HPDE6-E6E7 (cell line): Measurements from ENCODE around the gene HSD17B14.
"Not testable (repeated sequence)": the region's sequence is repeated elsewhere in the genome, so short reads cannot be mapped to it uniquely, and the experiment has no call there.

Source experiments
- DNase-seq: peaks from one replicate; pipeline ENCODE4 v3.0.0; 2011; ENCODE audit warnings: missing footprints; ENCODE audit errors: extremely low spot score

HSD17B14 gene

DNA sequence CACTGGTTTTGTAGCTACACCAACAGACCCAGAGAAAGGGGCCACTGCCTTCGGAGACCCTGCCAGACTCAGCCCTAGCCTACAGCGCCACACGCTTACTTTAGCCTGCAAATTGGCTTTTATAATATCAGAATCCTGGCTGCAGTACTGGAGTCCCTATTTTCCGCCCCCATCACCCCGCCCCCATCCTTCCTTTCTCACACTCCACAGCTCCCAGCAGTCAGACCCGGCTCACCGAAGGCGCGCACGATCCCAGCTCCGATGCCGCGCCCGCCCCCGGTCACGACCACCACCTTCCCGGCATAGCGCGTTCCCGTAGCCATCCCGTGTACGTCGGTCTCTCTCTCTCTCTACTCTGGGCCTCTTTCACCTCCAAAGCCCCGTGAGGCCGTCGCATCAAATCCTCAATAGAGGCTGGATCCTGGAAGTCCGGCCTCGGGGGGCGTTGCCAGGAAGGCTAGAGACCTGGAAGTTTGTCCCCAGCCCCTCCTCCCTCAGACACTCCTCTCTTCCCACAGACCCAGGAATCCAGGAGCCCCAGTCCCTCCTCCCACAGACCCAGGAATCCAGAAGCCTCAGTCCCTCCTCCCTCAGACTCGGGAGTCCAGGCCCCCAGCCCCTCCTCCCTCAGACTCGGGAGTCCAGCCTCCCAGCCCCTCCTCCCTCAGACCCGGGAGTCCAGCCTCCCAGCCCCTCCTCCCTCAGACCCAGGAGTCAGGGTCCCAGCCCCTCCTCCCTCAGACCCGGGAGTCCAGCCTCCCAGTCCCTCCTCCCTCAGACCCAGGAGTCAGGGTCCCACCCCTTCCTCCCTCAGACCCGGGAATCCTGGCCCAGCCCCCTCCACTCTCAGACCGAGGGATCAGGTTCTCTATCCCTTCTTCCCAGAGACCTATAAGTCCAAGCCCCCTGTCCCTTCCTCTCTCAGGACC, at the start of gene HSD17B14:
Gene HSD17B14, minus strand, starts transcription at position 403 of the 929 bp plus-strand sequence. Its CDS starts 80 bp downstream, at position 323.
- DNase-seq: no peak

DNA sequence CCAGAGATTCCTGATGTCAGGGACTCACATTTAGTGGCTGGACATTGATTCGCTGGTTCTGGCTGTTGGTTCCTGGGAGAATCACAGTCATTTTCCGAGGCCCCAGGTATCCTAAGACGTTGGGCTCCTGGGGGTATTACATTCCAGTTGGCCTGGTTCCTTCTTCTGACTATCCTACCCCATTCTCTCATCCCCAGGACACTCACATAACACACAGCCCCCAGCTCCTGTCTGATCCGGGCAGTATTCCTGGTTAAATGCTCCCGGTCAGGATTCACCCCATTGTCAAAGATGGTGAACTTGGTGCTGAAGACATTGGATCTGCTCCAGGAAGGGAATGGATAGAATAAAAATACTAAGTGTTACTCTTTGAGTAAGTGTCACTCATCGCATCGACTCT, 47.4 kb upstream of the HSD17B14 start:
- no peak for DNase-seq

DNA sequence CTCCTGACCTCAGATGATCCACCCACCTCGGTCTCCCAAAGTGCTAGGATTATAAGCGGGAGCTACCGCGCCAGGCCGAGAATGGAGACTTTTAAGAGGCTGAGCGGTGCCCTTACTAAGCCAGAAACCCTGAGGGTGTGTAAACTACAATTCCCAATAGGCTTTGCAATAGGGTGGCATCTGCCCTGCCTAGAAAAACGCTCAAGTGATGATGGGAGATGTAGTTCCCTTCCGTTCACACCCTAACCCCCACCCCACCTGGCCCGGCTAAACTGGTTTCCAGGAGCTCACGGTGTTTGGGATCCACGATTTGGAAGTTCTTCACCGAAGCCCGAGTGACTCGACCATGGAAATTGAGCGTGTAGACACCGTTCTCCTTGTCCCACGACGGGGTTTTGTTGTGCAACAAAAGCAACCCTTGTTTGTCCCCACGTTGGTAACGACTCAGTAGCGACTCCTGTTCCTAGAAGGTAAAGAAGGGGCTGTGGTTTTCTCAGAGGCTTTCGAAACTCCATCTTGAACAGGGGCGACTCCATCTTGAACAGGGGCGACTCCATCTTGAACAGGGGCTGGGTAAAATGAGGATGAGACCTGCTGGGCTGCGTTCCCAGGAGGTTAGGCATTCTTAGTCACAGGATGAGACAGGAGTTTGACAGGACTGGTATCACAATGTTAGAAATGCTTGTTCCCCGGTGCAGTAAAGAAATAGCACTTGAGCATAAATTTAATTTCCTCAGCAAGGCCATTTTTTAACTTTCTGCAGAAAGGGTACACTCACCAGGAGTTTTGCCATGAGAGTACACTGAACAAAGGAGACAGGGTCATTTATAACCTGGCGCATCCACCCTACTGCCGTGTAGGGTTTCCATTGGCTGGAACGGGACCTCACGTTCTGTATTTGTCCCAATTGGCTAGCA, 45.7 kb upstream of the HSD17B14 start:
- no peak for DNase-seq

DNA sequence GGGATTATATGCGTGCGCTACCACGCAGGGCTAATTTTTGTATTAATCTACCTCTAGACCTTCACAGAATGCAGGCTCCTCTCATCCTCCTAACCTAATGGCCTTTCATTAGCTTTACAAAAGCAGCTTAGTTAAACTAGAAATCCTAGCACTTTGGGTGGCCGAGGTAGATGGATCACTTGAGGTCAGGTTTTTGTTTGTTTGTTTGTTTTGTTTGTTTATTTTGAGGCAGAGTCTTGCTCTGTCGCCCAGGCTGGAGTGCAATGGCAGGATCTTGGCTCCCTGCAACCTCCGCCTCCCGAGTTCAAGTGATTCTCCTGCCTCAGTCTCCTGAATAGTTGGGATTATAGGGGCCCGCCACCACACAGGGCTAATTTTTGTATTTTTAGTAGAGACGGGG, 43.4 kb upstream of the HSD17B14 start:
- DNase-seq: not testable (repeated sequence)

DNA sequence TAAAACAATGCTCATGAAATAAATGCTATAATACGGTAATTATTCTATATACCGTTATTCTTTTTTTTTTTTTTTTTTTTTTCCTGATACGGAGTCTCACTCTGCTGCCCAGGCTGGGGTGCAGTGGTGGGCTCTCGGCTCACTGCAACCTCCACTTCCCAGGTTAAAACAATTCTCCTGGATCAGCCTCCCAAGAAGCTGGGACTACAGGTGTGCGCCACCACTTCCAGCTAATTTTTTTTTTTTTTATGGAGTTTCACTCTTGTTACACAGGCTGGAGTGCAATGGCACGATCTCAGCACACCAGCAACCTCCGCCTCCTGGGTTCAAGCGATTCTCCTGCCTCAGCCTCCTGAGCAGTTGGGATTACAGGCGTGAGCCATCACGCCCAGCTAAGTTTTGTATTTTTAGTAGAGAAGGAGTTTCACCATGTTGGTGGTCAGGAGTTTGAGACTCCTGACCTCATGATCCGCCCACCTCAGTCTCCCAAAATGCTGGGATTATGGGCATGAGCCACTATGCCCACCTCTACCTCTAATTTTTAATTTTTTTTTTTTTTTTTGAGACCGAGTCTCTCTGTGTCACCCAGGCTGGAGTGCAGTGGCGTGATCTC, 42.8 kb upstream of the HSD17B14 start:
- no peak for DNase-seq

DNA sequence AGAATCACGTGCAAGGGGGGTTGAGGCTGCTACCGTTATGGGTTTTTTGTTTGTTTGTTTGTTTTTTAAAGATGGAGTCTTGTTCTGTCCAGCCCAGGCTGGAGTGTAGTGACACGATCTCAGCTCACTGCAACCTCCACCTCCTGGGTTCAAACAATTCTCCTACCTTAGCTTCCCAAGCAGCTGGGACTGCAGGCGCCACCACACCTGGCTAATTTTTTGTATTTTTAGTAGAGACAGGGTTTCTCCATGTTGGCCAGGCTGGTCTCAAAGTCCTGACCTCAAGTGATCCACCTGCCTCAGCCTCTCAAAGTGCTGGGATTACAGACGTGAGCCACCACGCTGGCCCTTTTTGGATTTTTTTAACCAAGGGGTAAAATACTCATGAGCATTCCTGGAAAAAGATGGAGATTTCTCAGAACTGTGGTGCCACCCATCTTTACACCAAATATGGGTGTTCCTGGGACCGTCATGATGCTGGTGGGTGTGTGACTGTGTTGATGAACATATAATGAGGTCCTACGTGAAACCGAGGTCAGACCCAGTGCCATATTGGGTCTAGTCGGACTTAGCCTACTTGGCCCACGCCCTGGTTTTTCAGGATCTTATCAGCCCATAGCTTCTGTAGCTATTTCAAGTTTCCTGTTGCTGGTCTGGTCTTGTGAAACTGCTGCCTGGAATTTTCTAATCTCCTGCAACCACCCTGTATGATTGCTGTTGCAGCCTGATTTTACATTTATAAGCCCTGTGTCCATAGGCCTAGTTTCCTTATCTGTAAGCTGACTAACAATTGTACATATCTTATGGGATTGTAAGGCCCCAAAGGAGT, 42.1 kb upstream of the HSD17B14 start:
- no peak for DNase-seq

DNA sequence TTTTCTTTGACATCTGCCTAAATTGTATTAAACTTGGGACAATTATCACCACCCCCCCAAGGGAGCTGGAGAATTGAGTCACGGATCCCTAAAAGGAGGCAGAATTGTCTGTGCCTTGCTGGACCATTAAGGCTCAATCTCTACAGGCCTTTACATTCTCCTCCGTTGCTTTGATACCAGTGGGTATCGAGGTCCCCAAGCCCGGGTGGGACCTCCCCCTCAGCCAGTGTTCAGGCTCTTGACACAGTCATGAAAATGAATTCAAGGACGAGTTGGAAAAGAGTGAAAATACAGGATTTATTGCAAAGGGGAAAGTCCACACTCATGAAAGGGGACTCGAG, 41.5 kb upstream of the HSD17B14 start:
- no peak for DNase-seq

DNA sequence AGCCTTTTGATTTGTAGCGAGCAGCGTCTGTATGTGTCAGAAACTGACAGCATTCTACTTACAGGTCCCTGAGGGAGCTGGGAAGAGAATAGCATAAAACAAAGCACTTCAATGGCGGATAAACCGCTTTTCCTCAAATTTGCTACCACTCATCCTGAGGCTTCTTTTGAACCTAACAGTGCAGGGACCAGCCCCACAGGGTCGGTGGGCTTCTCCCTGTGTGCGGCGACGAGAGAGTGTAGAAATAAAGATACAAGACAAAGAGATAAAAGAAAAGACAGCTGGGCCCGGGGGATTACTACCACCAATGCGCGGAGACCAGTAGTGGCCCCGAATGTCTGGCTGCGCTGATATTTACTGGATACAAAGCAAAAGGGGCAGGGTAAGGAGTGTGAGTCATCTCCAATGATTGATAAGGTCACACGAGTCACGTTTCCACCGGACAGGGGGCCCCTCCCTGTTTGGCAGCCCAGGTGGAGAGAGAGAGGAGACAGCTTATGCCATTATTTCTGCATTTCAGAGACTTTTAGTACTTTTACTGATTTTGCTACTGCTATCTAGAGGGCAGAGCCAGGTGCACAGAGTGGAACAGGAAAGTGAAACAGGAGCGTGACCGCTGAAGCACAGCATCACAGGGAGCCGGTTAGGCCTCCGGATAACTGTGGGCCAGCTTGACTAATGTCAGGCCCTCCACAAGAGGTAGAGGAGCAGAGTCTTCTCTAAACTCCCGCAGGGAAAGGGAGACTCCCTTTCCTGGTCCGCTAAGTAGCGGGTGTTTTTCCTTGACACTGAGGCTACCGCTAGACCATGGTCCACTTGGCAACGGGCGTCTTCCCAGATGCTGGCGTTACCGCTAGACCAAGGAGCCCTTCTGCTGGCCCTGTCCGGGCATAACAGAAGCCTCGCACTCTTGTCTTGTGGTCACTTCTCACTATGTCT, 40.0 kb upstream of the HSD17B14 start:
- DNase-seq: not testable (repeated sequence)

DNA sequence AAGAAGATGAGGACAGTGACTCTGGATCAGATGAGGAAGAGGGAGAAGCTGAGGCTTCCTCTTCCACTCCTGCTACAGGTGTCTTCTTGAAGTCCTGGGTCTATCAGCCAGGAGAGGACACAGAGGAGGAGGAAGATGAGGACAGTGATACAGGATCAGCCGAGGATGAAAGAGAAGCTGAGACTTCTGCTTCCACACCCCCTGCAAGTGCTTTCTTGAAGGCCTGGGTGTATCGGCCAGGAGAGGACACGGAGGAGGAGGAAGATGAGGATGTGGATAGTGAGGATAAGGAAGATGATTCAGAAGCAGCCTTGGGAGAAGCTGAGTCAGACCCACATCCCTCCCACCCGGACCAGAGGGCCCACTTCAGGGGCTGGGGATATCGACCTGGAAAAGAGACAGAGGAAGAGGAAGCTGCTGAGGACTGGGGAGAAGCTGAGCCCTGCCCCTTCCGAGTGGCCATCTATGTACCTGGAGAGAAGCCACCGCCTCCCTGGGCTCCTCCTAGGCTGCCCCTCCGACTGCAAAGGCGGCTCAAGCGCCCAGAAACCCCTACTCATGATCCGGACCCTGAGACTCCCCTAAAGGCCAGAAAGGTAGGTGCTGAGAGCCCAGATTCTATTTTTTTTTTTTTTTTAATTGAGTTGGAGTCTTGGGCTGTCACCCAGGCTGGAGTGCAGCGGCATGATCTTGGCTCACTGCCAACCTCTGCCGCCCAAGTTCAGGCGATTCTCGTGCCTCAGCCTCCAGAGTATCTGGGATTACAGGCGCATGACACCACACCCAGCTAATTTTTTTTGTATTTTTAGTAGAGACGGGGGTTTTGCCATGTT, 38.2 kb upstream of the HSD17B14 start:
- DNase-seq: no peak

DNA sequence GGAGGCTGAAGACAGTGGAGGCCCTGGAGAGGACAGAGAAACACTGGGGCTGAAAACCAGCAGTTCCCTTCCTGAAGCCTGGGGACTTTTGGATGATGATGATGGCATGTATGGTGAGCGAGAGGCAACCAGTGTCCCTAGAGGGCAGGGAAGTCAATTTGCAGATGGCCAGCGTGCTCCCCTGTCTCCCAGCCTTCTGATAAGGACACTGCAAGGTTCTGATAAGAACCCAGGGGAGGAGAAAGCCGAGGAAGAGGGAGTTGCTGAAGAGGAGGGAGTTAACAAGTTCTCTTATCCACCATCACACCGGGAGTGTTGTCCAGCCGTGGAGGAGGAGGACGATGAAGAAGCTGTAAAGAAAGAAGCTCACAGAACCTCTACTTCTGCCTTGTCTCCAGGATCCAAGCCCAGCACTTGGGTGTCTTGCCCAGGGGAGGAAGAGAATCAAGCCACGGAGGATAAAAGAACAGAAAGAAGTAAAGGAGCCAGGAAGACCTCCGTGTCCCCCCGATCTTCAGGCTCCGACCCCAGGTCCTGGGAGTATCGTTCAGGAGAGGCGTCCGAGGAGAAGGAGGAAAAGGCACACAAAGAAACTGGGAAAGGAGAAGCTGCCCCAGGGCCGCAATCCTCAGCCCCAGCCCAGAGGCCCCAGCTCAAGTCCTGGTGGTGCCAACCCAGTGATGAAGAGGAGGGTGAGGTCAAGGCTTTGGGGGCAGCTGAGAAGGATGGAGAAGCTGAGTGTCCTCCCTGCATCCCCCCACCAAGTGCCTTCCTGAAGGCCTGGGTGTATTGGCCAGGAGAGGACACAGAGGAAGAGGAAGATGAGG, 37.4 kb upstream of the HSD17B14 start:
- DNase-seq: no peak

DNA sequence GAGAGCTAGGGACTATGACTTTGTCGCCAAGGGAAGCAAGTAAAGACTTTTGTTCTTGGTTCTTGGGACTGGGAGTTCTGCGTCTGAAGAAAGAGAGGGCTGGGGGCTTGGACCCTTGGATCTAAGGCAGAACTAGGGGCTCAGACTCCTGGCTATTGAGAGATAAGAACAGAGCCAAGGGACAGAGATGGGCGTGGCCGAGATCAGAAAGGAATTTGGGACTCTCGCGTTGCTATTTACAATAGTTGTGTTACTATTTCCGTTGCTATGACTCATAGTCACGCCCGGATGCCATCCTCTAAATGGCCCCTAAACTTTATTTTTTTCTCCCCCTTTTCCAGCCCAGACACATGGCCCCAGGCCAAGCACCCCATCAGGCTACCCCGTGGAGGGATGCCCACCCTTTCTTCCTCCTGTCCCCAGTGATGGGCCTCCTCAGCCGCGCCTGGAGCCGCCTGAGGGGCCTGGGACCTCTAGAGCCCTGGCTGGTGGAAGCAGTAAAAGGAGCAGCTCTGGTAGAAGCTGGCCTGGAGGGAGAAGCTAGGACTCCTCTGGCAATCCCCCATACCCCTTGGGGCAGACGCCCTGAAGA, 36.7 kb upstream of the HSD17B14 start:
- DNase-seq: peak; percentile 71

DNA sequence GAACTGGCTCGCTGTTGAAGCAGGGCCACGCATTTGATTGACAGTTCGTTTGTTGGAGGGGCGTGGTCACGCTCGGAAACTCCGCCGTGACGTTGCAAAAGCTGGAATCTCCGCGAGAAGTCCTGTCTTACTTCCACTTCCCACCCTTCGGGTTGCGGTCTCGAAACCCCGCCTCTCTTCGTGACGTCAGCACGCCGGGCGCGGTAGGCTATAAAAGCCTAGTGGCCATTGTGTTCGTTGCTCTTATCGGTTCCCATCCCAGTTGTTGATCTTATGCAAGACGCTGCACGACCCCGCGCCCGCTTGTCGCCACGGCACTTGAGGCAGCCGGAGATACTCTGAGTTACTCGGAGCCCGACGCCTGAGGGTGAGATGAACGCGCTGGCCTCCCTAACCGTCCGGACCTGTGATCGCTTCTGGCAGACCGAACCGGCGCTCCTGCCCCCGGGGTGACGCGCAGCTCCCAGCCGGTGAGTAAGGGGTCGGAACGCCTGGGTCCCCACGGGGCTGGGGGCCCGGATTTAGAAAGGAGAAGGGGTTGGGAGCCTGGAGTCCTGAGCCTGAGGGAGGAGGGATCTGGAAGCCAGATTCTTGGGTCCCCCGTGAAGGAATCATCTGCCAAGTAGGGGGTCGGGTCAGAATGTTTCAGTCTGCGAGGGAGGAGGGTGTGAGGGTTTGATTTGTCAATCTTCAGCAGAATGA, 36.0 kb upstream of the HSD17B14 start, which contains the start of gene PPP1R15A:
Gene PPP1R15A, plus strand, starts transcription at position 240 of the 702 bp plus-strand sequence. CDS start 813 bp downstream, outside the sequence.
- peak; percentile 94 for DNase-seq

DNA sequence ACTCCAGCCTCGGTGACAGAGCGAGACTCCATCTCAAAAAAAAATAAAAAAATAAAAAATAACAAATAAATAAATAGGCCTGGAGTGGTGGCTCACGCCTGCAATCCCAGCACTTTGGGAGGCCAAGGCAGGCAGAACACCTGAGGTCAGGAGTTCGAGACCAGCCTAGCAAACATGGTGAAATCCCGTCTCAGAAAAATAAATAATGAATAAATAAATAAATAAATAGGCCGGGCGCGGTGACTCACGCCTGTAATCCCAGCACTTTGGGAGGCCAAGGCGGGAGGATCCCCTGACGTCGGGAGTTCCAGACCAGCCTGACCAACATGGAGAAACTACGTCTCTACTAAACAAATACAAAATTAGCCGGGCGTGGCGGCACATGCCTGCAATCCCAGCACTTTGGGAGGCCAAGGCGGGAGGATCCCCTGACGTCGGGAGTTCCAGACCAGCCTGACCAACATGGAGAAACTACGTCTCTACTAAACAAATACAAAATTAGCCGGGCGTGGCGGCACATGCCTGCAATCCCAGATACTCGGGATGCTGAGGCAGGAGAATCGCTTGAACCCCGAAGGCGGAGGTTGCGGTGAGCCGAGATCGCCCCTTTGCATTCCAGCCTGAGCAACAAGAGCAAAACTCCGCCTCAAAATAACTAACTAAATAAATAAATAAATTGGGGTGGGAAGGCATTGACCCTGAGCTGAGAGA, 35.3 kb upstream of the HSD17B14 start:
- not testable (repeated sequence) for DNase-seq

DNA sequence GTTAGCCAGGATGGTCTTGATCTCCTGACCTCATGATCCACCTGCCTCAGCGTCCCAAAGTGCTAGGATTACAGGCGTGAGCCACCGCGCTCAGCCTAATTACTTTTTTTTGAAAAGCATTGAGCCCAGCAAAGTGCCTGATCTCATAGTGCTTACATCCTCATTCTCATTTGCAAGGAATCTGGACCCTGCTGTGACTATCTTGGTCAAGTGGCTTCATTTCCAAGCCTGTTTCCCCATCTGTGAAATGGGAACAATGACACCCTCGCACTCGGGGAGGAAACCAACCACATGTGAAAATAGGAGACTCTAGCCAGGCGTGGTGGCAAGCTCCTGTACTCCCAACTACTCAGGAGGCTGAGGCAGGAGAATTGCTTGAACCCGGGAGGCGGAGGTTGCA, 33.8 kb upstream of the HSD17B14 start:
- DNase-seq: no peak

DNA sequence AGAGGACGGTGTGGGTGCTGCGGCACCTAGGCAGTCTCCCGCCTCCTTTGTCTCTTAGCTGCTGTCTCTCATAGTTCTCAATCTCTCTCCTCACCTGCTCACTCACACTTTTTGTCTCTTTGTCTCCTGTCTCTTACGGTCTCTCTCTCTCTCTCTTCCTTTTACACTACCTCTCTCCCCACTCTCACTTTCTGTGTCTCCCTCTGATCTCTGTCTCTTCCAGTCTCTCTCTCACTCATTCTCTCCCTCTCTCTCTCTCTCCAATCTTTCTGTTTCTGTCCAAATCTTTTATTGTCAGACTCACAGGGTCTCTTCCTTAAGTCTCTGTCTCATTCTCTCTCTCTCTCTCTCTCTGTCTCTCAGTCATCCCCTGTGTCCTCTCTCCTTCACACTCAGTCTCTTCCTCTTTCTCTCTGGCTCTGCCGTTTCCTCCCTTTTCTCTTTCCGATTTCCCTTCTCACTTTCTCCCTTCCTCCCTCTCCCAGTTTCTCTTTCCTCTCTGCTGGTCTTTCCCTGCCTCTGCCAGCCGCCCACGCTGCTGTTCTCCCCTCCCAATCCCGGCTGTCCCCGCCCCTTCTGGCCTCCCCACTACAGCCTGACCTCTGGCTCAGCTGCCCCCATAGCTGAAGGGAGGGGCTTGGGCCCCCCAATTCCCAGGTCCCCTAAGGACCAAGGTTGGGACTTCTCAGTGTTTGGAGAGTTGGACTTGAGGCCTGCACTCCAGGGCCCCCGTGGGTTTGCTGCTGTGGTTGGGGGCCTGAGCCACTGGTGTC, 32.0 kb upstream of the HSD17B14 start, which contains the start of gene PLEKHA4:
Gene PLEKHA4, minus strand, starts transcription at position 504 of the 773 bp plus-strand sequence. CDS start 997 bp downstream, outside the sequence.
- DNase-seq: no peak

DNA sequence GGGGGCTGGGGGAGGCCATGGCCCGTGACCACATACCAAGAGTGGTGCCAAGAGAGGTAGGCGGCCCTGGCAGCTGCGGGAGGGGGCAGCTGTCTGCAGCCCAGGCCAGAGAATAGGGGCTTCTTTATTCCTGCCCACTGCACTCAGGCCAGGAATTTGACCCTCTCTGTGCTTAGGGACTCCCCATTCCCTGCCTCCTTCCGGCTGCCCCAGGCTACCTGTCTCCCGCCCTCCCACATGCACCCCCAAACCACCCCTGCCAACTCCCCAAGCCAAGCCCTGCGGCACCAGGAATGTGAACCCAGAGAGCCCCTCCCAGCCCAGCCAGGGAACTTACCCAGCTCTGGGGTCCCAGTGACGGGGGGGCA, 31.4 kb upstream of the HSD17B14 start:
- no peak for DNase-seq
